Mucosa of gallbladder (tissue), 1 donor: ENCODE measurements around the gene CDKAL1. TPM values are rescaled to one million over a fixed set of nuclear protein-coding genes. Genes with fewer than 3 reads are reported as not detected.
"Not testable (repeated sequence)": the region's sequence is repeated elsewhere in the genome, so short reads cannot be mapped to it uniquely, and the experiment has no call there.

Experiments used
- DNase-seq: peaks from one replicate; pipeline ENCODE4 v3.0.0-alpha.2; 2020; ENCODE audit warnings: low spot score
- total RNA-seq: library from RNA; stranded (reverse); gene quantifications from one replicate; pipeline ENCODE4 v1.2.1, GENCODE V29; 2021
- donor health status: DM: no; HTN: no; CAD: no.

CDKAL1 gene
- total RNA-seq, 1 donor from 2014 or later = 13.1 TPM

GRCh38 chr6:20797597-20797996 lies 263.3 kb downstream of the CDKAL1 start:
- no peak for DNase-seq

- no peak for DNase-seq
These were observed 266.0 kb downstream of the CDKAL1 start for GRCh38 chr6:20800229-20800628.

DNA sequence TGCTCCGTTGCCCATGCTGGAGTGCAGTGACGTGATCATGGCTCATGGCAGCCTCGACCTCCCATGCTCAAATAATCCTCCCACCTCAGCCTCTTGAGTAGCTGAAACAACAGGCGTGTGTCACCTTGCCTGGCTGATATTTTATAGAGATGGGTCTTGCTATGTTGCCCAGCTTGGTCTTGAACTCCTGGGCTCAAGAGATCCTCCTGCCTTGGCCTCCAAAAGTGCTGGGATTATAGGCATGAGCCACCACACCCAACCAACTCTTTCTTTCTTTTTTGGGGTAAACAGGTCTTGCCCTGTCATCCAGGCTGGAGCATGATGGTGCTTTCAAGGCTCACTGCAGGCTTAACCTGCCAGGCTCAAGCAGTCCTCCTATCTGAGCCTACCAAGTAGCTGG lies 266.4 kb downstream of the CDKAL1 start:
- no peak for DNase-seq

- no peak for DNase-seq
These were observed 267.3 kb downstream of the CDKAL1 start for GRCh38 chr6:20801595-20801994.

GRCh38 chr6:20802596-20802995 lies 268.3 kb downstream of the CDKAL1 start:
- no peak for DNase-seq

GRCh38 chr6:20805021-20805420 lies 270.8 kb downstream of the CDKAL1 start:
- no peak for DNase-seq

- no peak for DNase-seq
These were observed 272.4 kb downstream of the CDKAL1 start for GRCh38 chr6:20806669-20807068.

DNA sequence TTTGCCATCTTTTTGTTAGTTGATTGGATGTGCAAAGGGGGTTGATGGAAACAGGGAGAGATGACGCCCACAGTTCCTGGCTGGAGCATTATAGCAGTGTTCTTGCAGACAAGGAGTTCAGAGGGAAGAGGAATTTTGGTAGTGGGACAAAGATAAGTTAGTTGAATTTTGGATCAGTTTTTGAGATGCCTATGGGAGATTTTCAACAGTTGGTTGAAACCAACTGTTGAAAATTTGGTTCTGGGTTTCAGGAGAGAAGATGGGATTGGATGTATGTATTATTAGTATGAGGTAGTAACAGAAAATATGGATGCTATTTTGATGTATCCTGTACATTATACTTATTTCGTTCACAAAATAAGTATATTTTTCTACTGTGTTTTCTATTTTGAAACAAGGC lies 274.2 kb downstream of the CDKAL1 start:
- DNase-seq = no peak

DNA sequence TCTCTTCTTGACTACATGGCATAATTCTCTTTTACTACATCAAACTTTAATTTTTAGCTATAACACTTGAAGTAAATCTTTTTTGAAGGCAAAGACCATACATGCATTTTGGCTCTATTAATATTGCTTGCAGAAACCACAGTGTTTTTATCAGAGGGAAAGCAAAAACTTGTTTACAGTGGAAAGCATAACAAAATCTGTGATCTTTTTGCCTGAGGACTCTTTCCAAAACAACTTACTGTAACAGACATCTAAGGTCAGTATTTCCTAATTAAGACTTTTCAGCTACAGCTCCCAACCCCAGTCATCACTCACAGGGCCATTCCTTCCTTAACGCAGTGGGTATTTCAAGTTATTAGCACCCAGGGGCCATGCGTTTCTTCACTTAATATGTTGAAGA lies 274.7 kb downstream of the CDKAL1 start:
- no peak for DNase-seq

DNA sequence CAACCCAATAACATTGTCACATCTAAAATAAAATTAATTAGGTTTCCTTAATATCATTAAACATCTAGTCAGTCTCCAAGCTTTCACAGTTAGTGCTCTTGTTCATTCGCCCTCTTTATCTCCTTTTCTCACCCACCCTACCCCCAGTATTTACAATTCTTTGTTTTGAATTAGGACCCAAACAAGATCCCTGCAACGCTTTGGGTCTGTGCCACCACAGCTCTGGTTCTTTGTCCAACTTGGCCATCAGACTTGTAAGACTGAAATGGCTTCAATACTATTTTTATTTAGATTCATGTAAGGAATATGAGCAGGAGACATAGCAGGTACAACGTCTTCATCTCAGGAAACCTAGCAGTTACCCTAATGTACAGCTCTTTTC lies 276.5 kb downstream of the CDKAL1 start:
- DNase-seq = no peak

GRCh38 chr6:20811109-20811761 lies 277.0 kb downstream of the CDKAL1 start:
- DNase-seq = no peak

GRCh38 chr6:20812776-20813175 lies 278.5 kb downstream of the CDKAL1 start:
- DNase-seq = no peak

DNA sequence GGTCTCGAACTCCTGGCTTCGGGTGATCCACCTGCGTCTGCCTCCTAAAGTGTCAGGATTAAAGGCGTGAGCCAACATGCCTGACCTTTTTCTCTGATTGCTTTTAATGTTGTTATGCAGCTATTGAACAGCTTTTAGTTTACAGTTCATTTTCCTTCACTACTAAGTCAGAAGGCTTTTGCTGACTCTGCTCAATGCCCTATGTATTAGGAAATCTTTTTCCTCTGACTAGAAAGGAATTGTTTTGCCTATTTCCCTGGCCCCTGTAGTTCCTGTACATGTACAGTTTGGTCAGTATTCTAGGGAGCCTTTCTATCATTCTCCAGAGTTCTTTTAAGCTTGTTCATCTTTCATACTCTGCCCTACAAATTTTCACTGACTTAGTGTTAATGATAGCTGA lies 280.2 kb downstream of the CDKAL1 start:
- DNase-seq = no peak

DNA sequence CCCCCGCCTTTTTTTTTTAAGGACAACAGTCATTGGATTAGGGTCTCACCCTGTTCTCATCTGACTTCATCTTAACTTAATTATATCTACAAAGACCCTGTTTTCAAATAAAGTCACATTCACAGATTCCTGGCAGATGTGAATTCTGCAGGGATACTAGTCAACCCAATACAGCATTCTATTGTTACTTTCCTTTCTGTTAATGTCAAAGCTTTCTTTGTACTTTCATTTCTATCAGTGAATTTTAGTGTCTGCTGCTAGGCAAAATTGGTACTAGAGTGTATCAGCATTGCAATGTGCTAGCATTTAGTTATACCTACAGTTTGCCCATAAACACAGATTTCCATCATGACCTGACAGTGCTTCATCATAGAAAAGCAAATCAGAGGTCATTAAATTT lies 281.9 kb downstream of the CDKAL1 start:
- DNase-seq = no peak

DNA sequence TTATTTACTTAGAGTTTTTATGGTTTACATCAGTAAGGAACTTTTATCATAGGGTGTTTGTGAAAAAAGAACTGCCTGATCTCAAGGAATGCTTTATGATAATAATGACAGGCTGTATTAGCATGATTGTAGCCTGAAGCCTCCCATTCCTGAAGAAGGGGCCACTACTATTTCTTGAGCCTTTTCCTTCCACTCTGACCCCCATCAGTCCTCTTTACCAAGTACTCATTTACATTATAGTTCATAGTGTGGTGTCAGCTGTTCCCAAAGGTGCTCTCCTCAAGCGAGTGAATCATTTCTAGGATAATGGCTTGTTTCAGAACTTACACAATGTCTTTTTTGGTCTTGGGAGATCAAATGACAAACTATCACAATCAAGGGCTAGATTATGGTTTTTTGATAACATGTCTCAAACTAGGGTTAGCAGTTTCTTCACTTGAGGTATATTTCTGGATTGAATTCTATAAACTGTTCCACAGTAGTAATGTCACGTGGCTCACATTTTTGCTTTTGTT lies 283.6 kb downstream of the CDKAL1 start:
- DNase-seq = no peak

- DNase-seq = no peak
These were observed 285.6 kb downstream of the CDKAL1 start for GRCh38 chr6:20819774-20820400.

GRCh38 chr6:20826378-20826777 lies 292.1 kb downstream of the CDKAL1 start:
- no peak for DNase-seq

GRCh38 chr6:20827798-20828197 lies 293.5 kb downstream of the CDKAL1 start:
- no peak for DNase-seq

DNA sequence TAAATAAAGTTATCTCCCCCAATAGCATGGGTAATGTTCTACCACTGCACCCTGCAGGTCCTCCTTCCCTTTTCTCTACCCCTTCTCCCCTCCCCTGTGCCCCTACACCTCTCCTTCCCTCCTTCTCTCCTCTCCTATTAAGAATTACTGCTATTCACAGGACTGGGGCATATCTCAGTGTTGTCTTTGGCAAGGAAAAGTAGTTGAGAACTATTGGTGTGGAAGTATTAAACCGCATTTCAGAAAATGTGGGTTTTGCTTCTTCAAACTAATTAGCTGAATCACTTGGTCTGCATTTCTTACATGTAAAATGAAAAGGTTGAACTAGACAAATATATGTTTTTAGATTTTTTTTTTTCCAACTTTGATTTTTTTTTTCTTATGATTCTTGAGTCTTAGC lies 296.3 kb downstream of the CDKAL1 start:
- DNase-seq = no peak

DNA sequence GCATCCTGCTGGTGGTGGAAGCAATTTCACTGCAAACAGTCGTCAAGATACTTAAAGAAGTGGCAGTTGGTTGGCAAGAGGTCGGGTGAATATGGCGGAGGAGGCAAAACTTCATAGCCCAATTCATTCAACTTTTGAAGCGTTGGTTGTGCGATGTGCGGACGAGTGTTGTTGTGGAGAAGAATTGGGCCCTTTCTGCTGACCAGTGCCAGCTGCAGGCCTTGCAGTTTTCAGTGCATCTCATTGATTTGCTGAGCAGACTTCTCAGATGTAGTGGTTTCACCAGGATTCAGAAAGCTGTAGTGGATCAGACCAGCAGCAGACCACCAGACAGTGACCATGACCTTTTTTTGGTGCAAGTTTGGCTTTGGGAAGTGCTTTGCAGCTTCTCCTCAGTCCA lies 297.0 kb downstream of the CDKAL1 start:
- DNase-seq = not testable (repeated sequence)

- no peak for DNase-seq
These were observed 299.7 kb downstream of the CDKAL1 start for GRCh38 chr6:20833881-20834515.

DNA sequence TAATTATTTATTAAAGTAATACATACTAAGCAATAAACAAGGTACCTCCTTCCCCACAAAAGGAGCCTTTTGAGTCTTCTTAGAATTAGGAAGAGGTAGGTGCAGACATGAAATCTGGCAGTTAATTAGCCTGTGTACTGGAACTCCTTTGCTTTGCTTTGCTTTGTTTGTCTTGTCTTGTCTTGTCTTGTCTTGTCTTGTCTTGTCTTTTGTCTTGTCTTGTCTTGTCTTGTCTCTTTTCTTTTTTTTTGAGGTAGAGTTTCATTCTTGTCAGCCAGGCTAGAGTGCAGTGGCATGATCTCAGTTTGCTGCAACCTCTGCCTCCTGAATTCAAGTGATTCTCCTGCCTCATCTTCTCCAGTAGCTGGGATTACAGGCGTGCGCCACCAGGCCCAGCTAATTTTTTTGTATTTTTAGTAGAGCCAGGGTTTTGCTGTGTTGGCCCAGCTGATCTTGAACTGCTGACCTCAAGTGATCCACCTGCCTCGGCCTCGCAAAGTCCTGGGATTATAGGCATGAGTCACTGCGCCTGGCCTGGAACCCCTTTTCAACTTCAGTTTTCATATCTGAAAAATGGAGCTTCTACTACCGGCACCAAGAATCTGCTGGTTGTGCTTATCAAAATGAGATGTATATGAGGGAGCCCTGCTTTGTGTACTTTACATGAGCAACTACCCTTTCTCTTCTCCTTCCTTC lies 301.2 kb downstream of the CDKAL1 start:
- DNase-seq = no peak

- no peak for DNase-seq
These were observed 302.9 kb downstream of the CDKAL1 start for GRCh38 chr6:20837189-20837588.
